CD4-positive, alpha-beta T cell treated with Interleukin-4 for 1 hour (primary cell): Measurements from ENCODE around the gene SAP30.

ENCODE experiments used
- DNase-seq, 2 donors: peaks; one replicate each; pipeline ENCODE4 v3.0.0-alpha.2; 2020 to 2022

The SAP30 gene

DNA sequence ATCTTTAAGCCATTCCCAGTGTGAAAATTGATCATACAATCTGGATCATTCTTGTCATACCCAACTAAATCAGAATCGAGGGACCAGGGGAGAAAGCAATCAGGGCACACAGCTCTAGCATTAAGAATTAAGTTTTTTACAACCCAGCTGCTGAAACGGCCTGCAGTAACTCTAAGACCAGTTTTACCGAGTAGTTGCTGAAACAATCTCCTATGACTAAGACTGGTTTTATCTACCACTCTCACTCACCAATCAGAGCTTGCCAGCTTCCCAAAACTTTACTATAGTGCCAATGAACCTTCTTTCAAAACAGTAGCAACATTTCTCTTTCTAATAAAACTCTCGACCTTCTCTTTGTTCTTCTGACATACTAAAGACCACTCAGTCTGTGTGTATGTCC is 2.8 kb upstream of the SAP30 start:
- no peak for DNase-seq

DNA sequence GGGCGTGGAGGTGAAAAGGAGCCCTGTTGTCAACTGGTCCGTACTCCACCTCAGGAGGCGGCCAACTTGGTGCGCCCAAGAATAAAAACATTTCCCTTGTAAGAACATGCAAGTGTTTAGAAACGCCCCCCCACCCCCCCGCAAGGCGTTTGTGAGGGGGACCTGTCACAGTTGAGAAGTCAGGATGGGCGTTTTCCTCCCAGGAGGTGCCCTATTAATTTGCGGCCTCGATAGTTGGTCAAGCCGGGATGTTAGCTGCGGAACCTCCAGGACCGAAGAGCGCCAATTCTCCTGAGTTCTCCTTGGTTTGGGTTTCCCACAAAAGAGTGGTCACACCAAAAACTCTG is 651 bp upstream of the SAP30 start:
- peak; percentile 74 to 77 for DNase-seq

DNA sequence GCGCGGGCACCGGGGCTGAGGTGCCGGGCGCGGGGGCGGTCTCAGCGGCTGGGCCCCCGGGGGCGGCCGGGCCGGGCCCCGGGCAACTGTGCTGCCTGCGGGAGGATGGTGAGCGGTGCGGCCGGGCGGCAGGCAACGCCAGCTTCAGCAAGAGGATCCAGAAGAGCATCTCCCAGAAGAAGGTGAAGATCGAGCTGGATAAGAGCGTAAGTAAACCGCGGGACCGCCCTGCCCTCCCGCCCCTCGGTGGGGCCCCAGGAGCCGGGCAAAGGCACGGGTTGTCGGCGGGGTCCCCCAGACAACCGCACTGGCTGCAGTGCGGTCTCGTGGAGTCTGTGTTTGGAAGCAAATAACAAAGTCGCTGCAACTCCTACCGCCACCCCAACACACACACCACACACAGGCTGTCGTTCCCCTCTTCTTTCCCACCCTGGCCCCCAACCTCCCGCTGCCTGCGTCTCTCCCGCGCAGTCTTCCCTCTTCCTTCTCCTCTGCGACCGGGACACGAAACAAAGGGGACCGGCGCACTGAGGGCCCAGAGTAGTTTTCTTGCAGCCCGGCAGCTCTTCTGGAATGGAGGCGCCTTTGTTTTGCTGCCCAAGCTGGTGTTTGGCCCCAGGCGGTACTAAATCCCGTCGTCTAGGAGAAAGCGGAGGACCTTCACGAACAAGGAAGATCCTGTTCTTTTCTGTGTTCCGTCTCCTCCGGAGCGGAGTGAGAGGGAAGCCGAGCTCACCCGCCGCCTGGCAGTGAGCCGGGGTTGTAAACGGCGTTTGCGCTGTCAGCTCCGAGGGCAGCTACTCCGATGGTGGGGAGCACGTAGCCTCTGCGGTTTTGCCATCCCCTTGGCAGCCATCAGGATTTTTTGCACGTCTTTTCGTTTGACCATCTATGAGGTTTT is 788 bp downstream of the SAP30 start:
- peak; percentile 29 to 49 for DNase-seq

DNA sequence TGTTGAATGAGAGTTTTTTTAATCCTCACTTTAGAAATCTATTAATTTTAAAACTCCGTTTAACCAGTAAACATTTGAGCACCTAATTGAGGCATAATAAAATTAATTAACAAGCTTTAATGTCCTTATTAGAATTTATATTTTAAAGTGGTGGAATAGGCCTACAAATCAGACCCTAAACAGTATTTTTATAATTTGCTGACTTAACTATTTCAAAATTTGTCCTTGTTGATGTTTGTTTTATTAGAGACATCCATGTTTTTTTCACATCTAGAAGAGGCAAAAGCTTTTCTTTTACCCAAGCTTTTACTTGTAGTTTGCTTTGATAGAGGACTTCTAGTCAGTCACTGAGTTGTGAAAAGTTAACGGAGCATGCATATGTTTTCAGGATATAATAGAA is 3.8 kb downstream of the SAP30 start:
- no peak for DNase-seq

DNA sequence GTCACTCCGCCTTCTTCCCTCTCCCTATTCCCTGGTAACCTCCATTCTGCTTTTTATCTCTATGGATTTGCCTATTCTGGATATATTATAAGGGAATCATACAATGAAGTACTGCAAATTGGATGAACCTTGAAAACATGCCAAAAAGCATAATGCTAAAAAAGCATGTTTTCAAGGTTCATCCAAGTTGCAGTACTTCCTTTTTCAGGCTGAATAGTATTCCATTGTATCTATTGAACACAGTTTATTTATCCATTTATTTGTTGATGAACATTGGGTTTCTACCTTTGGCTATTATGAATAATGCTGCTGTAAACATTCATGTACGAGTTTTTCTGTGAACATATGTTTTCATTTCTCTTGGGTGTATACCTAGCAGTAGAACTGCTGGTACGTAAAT is 9.2 kb downstream of the SAP30 start:
- no peak for DNase-seq

DNA sequence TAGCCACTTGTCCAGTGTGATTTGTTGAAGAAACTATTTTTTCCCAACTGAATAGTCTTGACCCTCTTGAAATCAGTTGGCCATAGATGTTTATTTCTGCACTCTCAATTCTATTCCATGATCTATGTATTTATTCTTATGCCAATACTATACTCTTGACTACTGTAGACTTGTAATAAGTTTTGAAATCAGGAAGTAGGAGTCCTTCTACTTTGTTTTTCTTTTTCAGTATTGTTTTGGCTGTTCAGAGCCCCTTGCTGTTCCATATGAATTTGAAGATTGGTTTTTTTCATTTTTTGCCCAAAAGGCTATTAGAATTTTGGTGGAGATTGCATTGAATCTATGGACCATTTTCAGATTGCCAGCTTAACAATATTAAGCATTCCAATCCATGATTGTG is 10.2 kb downstream of the SAP30 start:
- DNase-seq: no peak

DNA sequence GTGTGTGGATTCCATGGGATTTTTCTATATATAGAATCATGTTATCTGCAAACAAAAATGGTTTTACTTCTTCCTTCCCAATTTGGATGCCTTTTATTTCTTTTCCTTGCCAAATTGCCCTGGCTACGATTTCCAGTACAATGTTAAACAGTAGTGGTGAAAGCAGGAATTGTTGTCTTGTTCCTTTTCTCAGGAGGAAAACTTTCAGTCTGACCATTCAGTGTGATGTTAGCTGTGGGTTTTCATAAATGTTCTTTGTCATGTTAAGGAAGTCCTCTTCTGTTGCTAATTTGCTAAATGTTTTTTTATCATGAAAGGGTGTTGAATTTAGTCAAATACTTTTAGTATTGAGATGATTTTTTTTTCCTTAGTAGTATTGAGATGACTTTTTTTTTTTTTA is 10.9 kb downstream of the SAP30 start:
- no peak for DNase-seq

DNA sequence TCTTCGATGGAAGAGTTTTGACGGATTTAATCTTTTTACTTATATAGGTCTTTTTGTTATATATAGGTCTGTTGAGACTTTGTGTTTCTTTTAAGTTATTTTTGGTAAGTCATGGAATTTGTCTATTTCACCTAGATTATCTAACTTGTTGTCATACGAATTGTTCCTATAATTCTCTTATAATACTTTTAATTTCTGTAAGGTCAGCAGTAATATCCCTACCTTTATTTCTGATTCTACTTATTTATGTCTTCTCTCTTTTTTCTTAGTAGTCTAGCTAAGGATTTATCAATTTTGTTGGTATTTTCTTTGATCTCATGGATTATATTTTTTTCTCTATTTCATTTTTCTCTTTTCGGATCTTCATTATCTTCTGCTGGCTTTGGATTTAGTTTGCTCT is 11.6 kb downstream of the SAP30 start:
- DNase-seq: no peak

DNA sequence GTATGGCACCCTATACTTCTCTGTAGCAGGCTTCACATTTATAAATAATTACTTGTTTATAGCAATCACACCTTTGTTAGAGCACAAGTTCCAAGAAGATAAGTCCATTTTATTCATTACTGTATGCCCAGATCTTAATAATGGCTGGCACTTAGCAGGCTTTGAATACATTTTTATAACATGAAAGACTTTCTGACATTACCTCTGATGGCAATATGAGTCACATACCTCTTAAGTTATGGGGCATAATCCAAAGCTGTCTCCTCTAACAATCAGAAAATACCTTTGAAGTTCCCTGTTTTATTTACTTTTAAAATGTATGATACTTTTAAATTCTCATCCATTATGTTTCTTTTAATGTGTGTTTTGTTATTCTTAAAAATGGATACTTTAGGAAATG is 16.0 kb downstream of the SAP30 start:
- no peak for DNase-seq

DNA sequence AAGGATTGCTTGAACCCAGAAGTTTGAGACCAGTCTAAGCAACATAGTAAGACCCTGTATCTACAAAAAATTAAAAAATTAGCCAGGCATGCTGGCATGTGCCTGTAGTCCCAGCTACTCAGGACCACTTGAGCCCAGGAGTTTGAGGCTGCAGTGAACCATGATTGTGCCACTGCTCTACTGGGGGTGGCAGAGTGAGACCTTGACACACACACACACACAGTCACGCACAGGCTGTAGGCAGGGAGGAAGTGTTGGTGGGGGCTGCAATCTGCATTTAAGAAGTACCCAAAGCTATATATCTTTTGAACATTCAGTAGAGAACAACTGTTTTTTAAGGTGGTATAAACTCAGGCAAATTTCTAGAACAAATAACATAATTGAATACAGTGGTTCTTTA is 20.9 kb downstream of the SAP30 start:
- no peak for DNase-seq

DNA sequence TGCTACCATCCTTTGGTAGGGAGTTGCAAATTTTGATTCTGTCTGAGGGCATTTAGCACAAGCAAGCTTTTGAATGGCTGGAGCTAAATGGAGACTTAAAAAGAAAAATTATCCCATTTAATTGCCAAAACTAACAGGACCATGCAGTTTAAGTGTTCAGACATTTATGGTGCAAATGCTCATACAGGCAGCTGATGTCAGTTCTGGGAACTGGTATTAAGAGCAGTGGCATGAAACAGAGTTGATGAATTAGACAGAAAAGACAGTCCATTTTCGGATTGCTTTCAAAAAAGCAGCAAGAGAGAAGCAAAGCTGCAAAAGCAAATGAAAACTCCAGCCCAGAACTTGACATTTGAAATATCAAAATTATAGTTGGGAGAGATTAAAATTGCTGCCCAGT is 26.9 kb downstream of the SAP30 start:
- no peak for DNase-seq

DNA sequence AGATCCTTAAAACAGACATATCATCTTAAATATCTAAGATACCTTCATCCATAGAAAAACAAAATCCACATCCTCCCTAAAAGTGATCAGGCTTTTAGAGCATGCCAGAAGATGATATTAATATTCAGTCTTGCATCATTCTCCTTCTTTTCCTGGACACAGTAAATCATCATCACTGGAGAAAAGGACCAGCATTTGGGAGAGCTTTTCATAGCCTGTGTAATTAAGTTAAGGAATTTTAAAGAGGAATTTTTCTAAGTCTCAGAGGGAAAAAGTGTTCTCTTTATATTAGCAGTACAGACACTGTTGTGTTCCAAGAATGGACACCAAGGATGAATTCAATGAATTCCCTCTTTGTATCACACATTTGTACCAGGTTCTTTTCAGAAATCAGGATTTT is 27.5 kb downstream of the SAP30 start:
- DNase-seq: no peak

DNA sequence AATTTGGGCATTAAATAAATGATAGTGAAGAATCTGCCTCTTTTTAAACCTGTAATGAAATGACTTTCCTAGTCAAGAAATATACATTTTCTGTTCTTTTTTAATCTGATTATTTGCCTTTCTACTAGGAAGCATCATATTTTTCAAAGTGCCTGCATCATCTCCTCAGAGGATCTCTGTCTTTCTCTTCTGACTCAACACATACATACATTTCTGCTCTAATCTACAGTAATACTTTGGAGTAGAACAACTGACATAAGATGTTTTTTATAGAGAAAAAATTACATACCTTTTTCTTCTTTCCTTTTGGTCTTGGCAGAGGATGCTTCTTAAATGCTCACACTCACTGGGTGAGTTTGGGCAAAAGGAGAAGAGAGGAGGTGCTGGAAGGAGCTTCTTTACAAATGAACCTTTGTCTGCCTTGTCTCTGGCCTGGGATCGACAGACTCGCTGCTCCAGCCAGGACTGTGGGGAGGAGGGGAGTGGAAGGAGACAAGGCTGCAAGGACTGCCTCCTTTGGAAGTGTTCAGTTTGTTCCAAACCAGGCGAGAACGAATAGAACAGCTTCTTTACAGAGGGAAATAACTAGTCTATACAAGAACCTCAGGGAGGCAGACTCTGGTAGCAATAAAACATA is 28.1 kb downstream of the SAP30 start, which contains the start of gene SCRG1:
Gene SCRG1, minus strand, starts transcription at position 338 of the 637 bp plus-strand sequence. CDS start 7,702 bp downstream, outside the sequence.
- no peak for DNase-seq

DNA sequence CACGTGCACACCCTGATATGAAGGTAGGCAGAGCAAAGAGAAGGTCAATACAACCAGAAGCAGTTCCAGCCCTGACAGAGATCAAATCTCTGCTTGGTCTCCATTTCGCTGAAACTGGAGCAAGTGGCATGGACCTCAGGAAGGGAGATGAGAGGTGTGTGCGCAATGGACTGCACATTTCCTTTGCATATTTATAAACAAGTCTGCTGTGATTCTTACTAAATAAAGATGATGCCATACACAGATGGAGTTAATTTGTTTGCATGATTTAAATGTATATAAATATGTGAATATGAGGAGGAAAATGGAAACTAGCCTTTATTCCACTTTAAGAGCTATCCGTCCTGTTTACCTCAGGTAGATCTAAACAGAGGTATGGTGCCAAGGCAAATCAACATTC is 30.3 kb downstream of the SAP30 start:
- DNase-seq: no peak

DNA sequence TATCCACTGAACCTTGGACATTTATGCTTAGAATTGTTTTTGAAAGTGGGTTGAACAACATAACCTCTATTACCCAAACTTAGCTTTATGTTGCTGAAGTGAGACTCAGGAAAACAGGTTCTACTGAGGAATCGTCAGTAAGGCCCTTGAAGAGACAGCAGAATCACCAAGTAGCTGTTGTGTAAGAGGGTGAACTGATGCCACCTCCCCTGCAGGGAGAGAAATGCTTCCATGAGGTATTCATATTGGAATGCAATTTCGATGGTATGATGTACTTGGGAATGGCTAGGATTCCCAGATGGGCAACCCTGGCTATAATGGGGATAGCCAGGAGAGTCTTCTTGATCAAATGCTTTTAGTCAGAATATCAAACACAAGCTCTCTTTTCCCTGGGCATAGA is 32.3 kb downstream of the SAP30 start:
- no peak for DNase-seq

DNA sequence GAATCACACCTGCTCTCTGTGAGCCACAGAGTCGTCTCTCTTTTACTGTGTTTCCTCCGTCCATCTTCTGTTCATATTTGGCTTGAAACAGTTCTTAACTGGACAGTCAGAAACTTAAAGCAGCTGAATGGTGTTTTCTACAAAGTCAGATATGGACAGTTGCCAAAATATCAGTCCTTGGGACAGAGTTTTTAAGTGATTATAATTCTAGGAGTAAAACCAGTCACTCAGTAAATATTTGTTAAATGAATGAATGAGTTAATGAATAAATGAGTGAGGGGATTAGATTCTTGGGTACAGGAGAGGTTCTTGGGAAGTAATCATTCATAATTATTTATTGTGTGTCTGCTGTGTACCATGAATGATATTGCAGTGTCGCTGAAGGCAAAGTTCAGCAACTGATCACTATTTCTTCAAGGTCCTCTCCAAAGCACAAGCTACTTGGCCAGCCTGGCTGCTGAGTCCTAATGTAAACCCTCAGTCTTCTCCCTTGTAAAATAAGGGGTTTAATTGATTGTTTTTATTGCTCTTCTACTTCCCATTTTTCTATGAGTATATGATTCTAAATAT is 33.6 kb downstream of the SAP30 start:
- no peak for DNase-seq

DNA sequence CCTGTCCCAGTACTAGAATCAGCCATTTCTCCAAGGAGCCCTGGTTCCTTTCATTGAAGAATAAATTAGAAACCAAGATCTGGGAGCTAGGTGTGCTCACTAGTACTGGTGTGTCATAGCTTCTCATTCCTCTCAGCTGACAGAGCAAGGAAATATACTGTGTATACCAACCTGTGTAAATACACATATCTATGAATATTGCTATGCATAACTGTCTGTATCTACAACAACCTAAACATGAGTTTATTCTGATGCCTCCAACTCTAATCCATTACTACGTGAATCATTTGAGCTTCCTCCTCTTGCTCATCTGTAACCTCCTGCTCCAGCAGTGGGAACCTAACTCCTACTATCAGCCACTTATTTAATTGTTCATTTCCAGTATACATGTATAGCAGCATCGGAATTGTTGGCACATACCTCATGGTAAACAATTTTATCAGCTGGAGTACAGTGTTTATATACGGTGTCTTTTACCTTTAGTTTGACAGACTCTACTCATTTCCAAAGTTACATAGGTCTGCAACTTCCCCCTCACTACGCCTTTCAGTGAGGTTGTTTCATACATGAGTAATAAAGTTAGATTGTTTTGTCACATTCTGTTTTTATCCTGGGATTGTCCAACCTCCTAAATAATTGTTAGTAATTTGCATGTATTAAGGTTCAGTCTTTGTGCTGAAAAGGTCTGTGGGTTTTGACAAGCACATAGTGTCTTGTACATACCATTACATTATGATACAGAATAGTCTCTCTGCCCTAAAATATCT is 35.3 kb downstream of the SAP30 start:
- no peak for DNase-seq

DNA sequence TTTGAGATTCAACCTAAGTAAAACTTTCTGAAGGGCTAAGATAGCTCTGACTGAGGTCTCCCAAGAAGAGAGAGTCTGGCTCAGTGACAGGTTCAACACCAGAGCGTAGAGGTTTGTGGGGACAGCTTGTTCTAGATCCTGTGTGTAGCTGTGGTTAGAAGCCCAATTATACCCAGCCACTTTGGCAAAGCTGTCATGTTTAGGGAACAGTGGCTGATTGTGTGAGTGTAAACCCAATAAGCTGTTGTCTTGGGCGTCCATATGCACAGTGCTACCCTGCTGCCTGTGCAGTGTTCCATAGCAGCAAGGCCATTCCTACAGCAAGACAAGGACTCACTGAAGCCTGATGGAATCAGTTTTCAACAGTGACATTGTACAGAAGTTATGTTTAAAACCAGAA is 39.3 kb downstream of the SAP30 start:
- no peak for DNase-seq

DNA sequence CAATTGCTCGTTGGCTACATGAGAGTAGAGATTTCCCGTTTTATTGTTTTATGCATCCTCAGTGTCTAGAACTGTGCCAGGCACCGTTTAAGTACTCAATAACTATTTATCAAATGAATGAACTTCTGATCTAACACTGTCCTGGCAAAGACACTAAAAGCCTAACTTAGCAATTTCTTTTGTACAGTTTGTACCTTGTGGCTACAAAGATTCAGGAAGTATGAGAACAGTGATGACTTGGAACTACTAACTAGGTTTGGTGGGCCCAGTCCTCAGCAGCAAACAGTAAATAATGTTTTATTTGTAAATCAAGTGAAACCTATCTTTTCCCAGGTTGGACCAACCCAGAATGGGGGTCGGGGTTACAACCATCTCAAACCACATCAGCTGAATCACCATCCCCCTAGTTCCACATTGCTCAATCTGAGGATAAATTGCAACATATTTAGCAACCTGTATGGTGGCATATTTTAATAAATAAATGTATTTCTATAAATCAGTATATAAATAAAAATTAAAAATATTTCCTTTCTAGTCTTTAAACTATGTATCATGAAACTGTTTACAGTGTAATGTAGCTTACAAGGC is 40.4 kb downstream of the SAP30 start:
- DNase-seq: no peak

DNA sequence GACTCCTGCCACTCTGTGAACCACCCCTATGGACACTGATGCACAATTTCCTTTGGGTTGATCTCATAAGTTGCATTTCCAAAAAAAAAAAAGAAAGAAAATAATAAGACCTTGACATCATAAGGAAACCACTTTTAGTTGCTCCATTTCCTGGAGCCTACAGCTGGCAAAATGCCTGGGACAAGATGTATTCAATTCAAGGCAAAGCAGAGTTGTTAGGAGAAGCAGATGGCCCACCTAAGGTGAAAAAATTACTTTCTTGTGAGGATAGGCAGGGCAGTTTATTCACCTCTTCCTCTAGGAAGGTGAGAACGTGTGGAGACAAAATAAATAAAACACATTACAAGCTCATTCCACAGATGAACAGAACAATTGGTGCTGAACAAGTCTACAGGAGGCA is 42.3 kb downstream of the SAP30 start:
- no peak for DNase-seq

DNA sequence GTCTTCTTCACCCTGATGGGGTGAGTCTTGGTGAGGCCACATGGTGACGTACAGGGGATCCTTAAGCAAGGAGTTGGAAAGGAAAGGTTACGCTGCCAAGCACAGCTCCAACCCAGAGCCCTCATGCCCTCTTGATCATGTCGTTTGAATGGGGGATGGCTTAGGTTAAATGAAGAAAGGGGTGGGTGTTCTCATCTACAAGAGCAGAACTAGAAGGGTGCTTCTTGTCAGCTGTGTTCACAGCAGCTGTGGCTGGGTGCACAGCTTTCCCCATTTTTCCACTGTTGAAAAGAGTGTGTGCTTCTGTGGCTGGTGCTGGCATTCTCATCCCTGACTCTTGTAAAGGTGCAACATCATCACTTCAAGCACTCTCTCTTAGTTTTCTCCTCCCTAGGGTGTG is 43.7 kb downstream of the SAP30 start:
- DNase-seq: no peak

DNA sequence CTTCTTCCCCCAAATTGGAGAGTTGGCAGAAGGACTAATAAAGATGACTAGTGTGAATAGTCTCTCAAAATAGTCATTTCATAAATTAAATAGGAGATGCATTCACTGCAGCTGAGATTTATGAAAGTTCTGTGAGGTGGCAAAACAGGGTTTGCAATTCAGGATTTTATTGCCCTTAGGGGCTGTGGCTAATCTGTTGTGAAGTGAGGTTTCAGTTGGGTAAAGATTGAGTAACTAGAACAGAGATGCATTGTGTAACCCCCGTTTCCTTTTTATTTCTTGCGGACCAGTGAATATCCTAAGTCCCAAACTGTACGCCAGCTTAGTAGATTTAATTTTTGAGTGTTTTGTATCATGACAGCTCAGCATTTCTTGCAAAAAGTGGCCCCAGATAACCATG is 44.3 kb downstream of the SAP30 start:
- no peak for DNase-seq
